SU-DHL-6 (cell line): ENCODE measurements around the gene PDE1C.

Source experiments
- CTCF ChIP-seq: fragments of 200-600 bp; sonication (generic); IDR thresholded peaks from one replicate; pipeline ENCODE4 v1.5.1; 2017; ENCODE audit warnings: antibody characterized with exemption, mild to moderate bottlenecking, low read length, moderate library complexity; ENCODE audit not compliant: insufficient read depth, poor library complexity, severe bottlenecking
- EZH2phosphoT487 ChIP-seq: fragments of 200-600 bp; sonication (generic), shearing (Covaris generic); conservative IDR thresholded peaks from 2 replicates; pipeline ENCODE4 v1.6.1; 2018; ENCODE audit warnings: mild to moderate bottlenecking, antibody characterized with exemption, low read length, moderate library complexity, mixed read lengths

GRCh38 chr7:31825576-31825975, 244.6 kb downstream of the PDE1C start:
- TF ChIP-seq CTCF (no peak), EZH2phosphoT487 (no peak)
